HCT116 (cell line): ENCODE measurements around the gene TM6SF1. TPM values are rescaled to one million over a fixed set of nuclear protein-coding genes. Genes with fewer than 3 reads are reported as not detected.

ENCODE experiments used
- ATAC-seq: fragments of 200-7000 bp; cut with Tn5 transposase; 2 replicates; pipeline ENCODE4 v1.9.1; 2020; ENCODE audit warnings: mild to moderate bottlenecking, moderate library complexity
- BruUV-seq: library from RNA; stranded (reverse); fragments of 400-500 nt; replicated peaks from 2 replicates; lab custom pipeline; 2021; lab: Mats Ljungman, UMichigan
- CTCF ChIA-PET: fragments of 300-600 bp; sonication (Branson Sonifier 250); formaldehyde crosslinking; loops from one replicate; lab custom pipeline; 2021; ENCODE audit warnings: antibody characterized with exemption; lab: Charles Lee
- POLR2A ChIA-PET: fragments of 300-600, 350-600 bp; sonication (Branson Sonifier 250); formaldehyde crosslinking; loops from one replicate; lab custom pipeline; 2021; ENCODE audit warnings: antibody characterized with exemption; lab: Charles Lee
- RAD21 ChIA-PET, 2 experiments: fragments of 300-600 bp; sonication (Branson Sonifier 250); formaldehyde crosslinking; loops; one replicate each; lab custom pipeline; 2023; ENCODE audit warnings: low total read pairs in 2 of 2; ENCODE audit not compliant: uncharacterized antibody in 2 of 2, unreplicated experiment in 2 of 2, low non-redundant PET in 1 of 2; lab: Charles Lee
- DNase-seq: peaks from one replicate; pipeline ENCODE4 v3.0.0-alpha.2; 2010; ENCODE audit warnings: low read depth, low spot score
- H2AFZ ChIP-seq: fragments of 200-600 bp; shearing (Covaris generic), sonication (generic); 2 replicates; pipeline ENCODE4 v1.6.1; 2017; ENCODE audit warnings: low read depth, mixed run types, mixed read lengths, antibody characterized with exemption, low read length; ENCODE audit not compliant: poor library complexity, severe bottlenecking
- H3K27ac ChIP-seq: 2 replicates; pipeline ENCODE4 v1.5.1; 2012; ENCODE audit warnings: low read depth, low read length
- H3K27me3 ChIP-seq: fragments of 200-600 bp; sonication (generic); 2 replicates; pipeline ENCODE4 v1.6.1; 2016; ENCODE audit warnings: mixed run types, low read length, mixed read lengths; ENCODE audit not compliant: insufficient read depth
- H3K36me3 ChIP-seq, 2 experiments: fragments of 200-500 bp in 1 of 2; fragments of 200-600 bp in 1 of 2; sonication (Bioruptor generic) in 1 of 2; sonication (generic) in 1 of 2; 2 replicates each; pipeline versions ENCODE4 v1.5.1 to v1.6.1; 2014 to 2016; ENCODE audit warnings: low read length in 2 of 2, inconsistent platforms in 1 of 2, mixed read lengths in 1 of 2, mixed run types in 1 of 2; ENCODE audit not compliant: insufficient read depth in 2 of 2, control insufficient read depth in 1 of 2
- H3K4me1 ChIP-seq, 2 experiments: fragments of 200-600 bp in 1 of 2; sonication (generic) in 1 of 2; 2 replicates each; pipeline versions ENCODE4 v1.5.1 to v1.6.1; 2012 to 2017; ENCODE audit warnings: low read length in 2 of 2, inconsistent platforms in 1 of 2, mild to moderate bottlenecking in 1 of 2, mixed read lengths in 1 of 2, mixed run types in 1 of 2, moderate library complexity in 1 of 2; ENCODE audit not compliant: insufficient read depth in 2 of 2, control insufficient read depth in 1 of 2
- H3K4me2 ChIP-seq: fragments of 200-600 bp; sonication (generic); 2 replicates; pipeline ENCODE4 v1.6.1; 2017; ENCODE audit warnings: mixed run types, low read length, mixed read lengths
- H3K4me3 ChIP-seq, 2 experiments: fragments of 200-600 bp in 1 of 2; sonication (generic) in 1 of 2; replicated peaks in 1 of 2; 2 replicates each; pipeline ENCODE4 v1.5.1; 2011 to 2016; ENCODE audit warnings: low read length in 2 of 2, control low read depth in 1 of 2, low read depth in 1 of 2, mild to moderate bottlenecking in 1 of 2, mixed read lengths in 1 of 2, mixed run types in 1 of 2
- H3K79me2 ChIP-seq: fragments of 200-600 bp; sonication (generic); 2 replicates; pipeline ENCODE4 v1.6.1; 2017; ENCODE audit warnings: mild to moderate bottlenecking, mixed run types, low read length, moderate library complexity, mixed read lengths; ENCODE audit not compliant: insufficient read depth
- H3K9ac ChIP-seq: fragments of 200-600 bp; sonication (generic); 2 replicates; pipeline ENCODE4 v1.6.1; 2016; ENCODE audit warnings: low read length, mixed read lengths
- H3K9me2 ChIP-seq: fragments of 200-600 bp; sonication (generic), shearing (Covaris generic); 2 replicates; pipeline ENCODE4 v1.6.1; 2017; ENCODE audit warnings: mixed run types, mild to moderate bottlenecking, moderate library complexity; ENCODE audit not compliant: insufficient read depth
- H3K9me3 ChIP-seq, 2 experiments: fragments of 200-500 bp in 1 of 2; fragments of 200-600 bp in 1 of 2; sonication (Bioruptor generic) in 1 of 2; sonication (generic) in 1 of 2; 2 replicates each; pipeline ENCODE4 v1.6.1; 2014 to 2017; ENCODE audit warnings: low read length in 2 of 2, mixed read lengths in 2 of 2, inconsistent platforms in 1 of 2, low read depth in 1 of 2, mild to moderate bottlenecking in 1 of 2, mixed run types in 1 of 2, moderate library complexity in 1 of 2; ENCODE audit not compliant: control insufficient read depth in 1 of 2, insufficient read depth in 1 of 2
- H4K20me1 ChIP-seq: fragments of 200-600 bp; sonication (generic), shearing (Covaris generic); 2 replicates; pipeline ENCODE4 v1.6.1; 2017; ENCODE audit warnings: mixed run types, mild to moderate bottlenecking, moderate library complexity; ENCODE audit not compliant: insufficient read depth
- ATF3 ChIP-seq: IDR thresholded peaks from 2 replicates; pipeline ENCODE4 v1.6.1; 2012
- CEBPB ChIP-seq: IDR thresholded peaks from 2 replicates; pipeline ENCODE4 v1.6.1; 2012; ENCODE audit warnings: low read depth
- EGR1 ChIP-seq: IDR thresholded peaks from 2 replicates; pipeline ENCODE4 v1.6.1; 2012; ENCODE audit warnings: low read depth
- EZH2 ChIP-seq: fragments of 200-600 bp; sonication (generic); IDR thresholded peaks from 2 replicates; pipeline ENCODE4 v1.6.1; 2017; ENCODE audit warnings: antibody characterized with exemption, mixed run types
- EZH2phosphoT487 ChIP-seq: fragments of 200-600 bp; IDR thresholded peaks from 2 replicates; pipeline ENCODE4 v1.6.1; 2018; ENCODE audit warnings: antibody characterized with exemption, borderline replicate concordance
- MAX ChIP-seq: IDR thresholded peaks from 2 replicates; pipeline ENCODE4 v1.6.1; 2012
- REST ChIP-seq: IDR thresholded peaks from 2 replicates; pipeline ENCODE4 v1.6.1; 2012; ENCODE audit warnings: low read depth
- YY1 ChIP-seq: IDR thresholded peaks from 2 replicates; pipeline ENCODE4 v1.6.1; 2011; ENCODE audit warnings: low read length, low read depth, moderate library complexity, mild to moderate bottlenecking; ENCODE audit not compliant: insufficient replicate concordance; ENCODE audit errors: extremely low read depth
- intact Hi-C: fragments of 100-400 bp; cut with micrococcal nuclease; formaldehyde crosslinking; loops from 2 replicates; pipeline ENCODE4 v1.10.0; 2022
- total RNA-seq: library from RNA; stranded (reverse); gene quantifications from one replicate; pipeline ENCODE4 v1.2.1, GENCODE V29; 2021; ENCODE audit not compliant: unreplicated experiment

TM6SF1 gene
- total RNA-seq, 1 experiment from 2014 or later: not detected

- Histone ChIP-seq H3K9me3 (no peaks in the 10 kb centered on the region), H3K4me2 (no peak overlapping the region), H4K20me1 (no peaks in the 10 kb centered on the region), H3K9me2 (no peaks in the 10 kb centered on the region), H2AFZ (no peak overlapping the region), H3K27ac (no peak overlapping the region), H3K79me2 (no peaks in the 10 kb centered on the region), H3K4me1 (peaks cover 0 to 4% of the 10 kb centered on the region in 2 experiments; a peak in 1 of 4 replicates), H3K9ac (no peak overlapping the region), H3K27me3 (no peaks in the 10 kb centered on the region), H3K4me3 (no peak overlapping the region), H3K36me3 (no peaks in the 10 kb centered on the region)
- no peak for TF ChIP-seq REST
- no peak for TF ChIP-seq EZH2
- no peak for TF ChIP-seq YY1
- TF ChIP-seq MAX: no peak
- no peak for TF ChIP-seq EGR1
- TF ChIP-seq ATF3: no peak
- TF ChIP-seq EZH2phosphoT487: no peak
- no peak for TF ChIP-seq CEBPB
- BruUV-seq: no TSS peak
- ChIA-PET RAD21 (no interaction called here), CTCF (no interaction called here), POLR2A (no interaction called here)
- intact Hi-C loops: no loop called here
- DNase-seq: no peak
- ATAC-seq: no peak
These were observed 53.3 kb downstream of the TM6SF1 start for GRCh38 chr15:83160741-83161140.
